ENCODE results near the gene AATF. TPM values are rescaled to one million over a fixed set of nuclear protein-coding genes. Genes with fewer than 3 reads are reported as not detected.
A peak's percentile ranks its signal among the peaks of the same experiment; 100 is the strongest.

Gene AATF
- polyA plus RNA-seq, 2 of the 4 experiments (the other 2 are of a cell fraction), result 51.9 to 120 TPM

- ATAC-seq (peak; percentile 47 to 58; a peak in 4 of 6 replicates), DNase-seq (ENCODE audit: low read depth in 1 of 2, low spot score in 1 of 2) (peak in 1 of 2 experiments; percentile 22), FAIRE-seq (no peak)
- TF ChIP-seq ZNF302 (CRISPR knock-in tag; IDR thresholded peaks at IDR 0.05) (no peak), POLR2AphosphoS2 (conservative IDR thresholded peaks at IDR 0.05; ENCODE audit: low read length) (peak; percentile 71; the same call in 1 of the 2 replicates)
- Histone ChIP-seq H3K4me2 (no peak overlapping the region), H3K4me3 (no peak overlapping the region), H3K27ac (no peak overlapping the region), H3K9me3 (no peaks in the 10 kb centered on the region), H3K4me1 (no peaks in the 10 kb centered on the region)
- 88% methylated on average over 5 of the region's 5 CpGs for WGBS (ENCODE audit: missing lambda C conversion rate)
- POLR2A ChIA-PET, result no interaction called here
- CTCF ChIA-PET, result interaction anchor here (1.5 to 5.0 kb wide), 3 partner anchors 14 to 478 kb away, joined by 4 to 25 read pairs (median 4); no protein-coding TSS in a partner anchor
These were observed 132.5 kb downstream of the AATF start for GRCh38 chr17:37081287-37081686.

DNA sequence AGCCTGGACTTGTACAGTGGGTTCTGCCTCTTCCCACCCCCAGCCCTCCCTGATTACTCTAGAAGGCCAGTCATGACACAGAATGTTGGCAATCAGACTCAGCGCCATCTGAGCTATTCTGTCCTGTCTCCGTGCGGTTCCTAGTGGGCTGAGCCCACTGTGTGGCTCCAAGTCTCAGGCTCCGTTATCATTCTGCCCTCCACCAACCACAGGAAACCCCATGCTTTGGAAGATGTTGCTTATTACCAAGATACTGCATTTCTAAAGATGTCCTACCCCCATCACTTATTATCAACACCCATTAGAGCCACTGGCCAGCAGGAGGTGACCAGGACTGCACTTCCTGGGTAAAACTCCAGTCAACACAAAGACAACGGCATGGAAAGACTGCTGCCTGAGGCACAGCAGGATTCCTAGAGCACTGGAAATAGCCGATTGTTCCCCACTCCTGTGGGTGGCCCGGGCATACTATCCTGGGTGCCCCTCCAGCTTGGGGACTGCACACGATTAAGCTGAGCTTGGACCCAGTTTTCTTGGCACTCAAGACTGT lies 133.6 kb downstream of the AATF start:
- Histone ChIP-seq H3K4me3 (no peak overlapping the region), H3K9me3 (no peaks in the 10 kb centered on the region), H3K4me1 (no peaks in the 10 kb centered on the region), H3K27ac (no peak overlapping the region), H3K4me2 (no peak overlapping the region)
- TF ChIP-seq CHD4 (IDR thresholded peaks at IDR 0.05; ENCODE audit: borderline replicate concordance) (no peak), REST (IDR thresholded peaks at IDR 0.05) (no peak), KDM5A (IDR thresholded peaks at IDR 0.05) (no peak), CEBPB (IDR thresholded peaks at IDR 0.05) (no peak)
- ATAC-seq, result peak; percentile 24 to 26; a peak in 4 of 6 replicates
- ChIA-PET POLR2A (no interaction called here), CTCF (interaction anchor here (1.2 to 5.0 kb wide), 7 partner anchors 13 to 479 kb away, joined by 3 to 25 read pairs (median 4); no protein-coding TSS in a partner anchor)
- WGBS (ENCODE audit: missing lambda C conversion rate), result 93% methylated on average over 8 of the region's 8 CpGs
- DNase-seq (ENCODE audit: low read depth in 1 of 2, low spot score in 1 of 2), result no peak
- no peak for FAIRE-seq

- Histone ChIP-seq H3K4me2 (no peak overlapping the region), H3K9me3 (no peaks in the 10 kb centered on the region), H3K4me3 (no peak overlapping the region), H3K4me1 (no peaks in the 10 kb centered on the region), H3K27ac (no peak overlapping the region)
- DNase-seq (ENCODE audit: low read depth in 1 of 2, low spot score in 1 of 2) (no peak), FAIRE-seq (no peak), ATAC-seq (peak; percentile 7; a peak in 3 of 6 replicates)
- POLR2A ChIA-PET, result no interaction called here
- CTCF ChIA-PET, result interaction anchor here (1.4 to 5.0 kb wide), 4 partner anchors 16 to 454 kb away, joined by 3 to 25 read pairs (median 4); no protein-coding TSS in a partner anchor
- 92% methylated on average over 4 of the region's 4 CpGs for WGBS (ENCODE audit: missing lambda C conversion rate)
- TF ChIP-seq BHLHE40 (IDR thresholded peaks at IDR 0.05; ENCODE audit: low read depth, low read length) (no peak), HOXA7 (CRISPR knock-in tag; IDR thresholded peaks at IDR 0.05) (no peak), FOSB (CRISPR knock-in tag; IDR thresholded peaks at IDR 0.05) (no peak), REST (IDR thresholded peaks at IDR 0.05) (no peak), CBX8 (IDR thresholded peaks at IDR 0.05) (no peak), JUNB (IDR thresholded peaks at IDR 0.05) (no peak)
These were observed 134.2 kb downstream of the AATF start for GRCh38 chr17:37082985-37083384.

DNA sequence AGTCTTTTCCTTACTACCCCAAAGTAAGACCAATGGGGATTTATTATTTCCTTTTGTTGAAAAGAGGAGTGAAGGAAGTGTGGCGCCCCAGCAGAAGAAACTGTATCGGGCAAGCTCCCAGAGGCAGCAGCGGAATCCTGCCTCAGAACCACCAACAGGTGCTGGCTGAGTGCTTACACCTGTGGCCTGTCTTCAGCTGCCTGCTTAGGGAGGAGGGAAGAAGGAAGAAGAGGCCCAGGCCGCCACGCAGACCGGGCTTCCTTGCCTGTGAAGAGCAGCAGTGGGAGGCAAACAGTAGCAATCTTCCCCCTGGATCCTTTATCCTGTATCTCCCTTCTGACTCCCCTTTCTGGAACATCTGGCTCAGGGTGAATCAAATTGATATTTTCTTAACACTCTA lies 134.7 kb downstream of the AATF start:
- Histone ChIP-seq H3K4me1 (no peaks in the 10 kb centered on the region), H3K4me2 (no peak overlapping the region), H3K9me3 (no peaks in the 10 kb centered on the region), H3K27ac (no peak overlapping the region), H3K4me3 (no peak overlapping the region)
- FAIRE-seq, result no peak
- ChIA-PET POLR2A (no interaction called here), CTCF (interaction anchor here (1.4 to 5.0 kb wide), 2 partner anchors 37 to 454 kb away, joined by 3 to 25 read pairs; no protein-coding TSS in a partner anchor)
- no peak for DNase-seq (ENCODE audit: low read depth in 1 of 2, low spot score in 1 of 2)
- 74% methylated on average over 6 of the region's 6 CpGs for WGBS (ENCODE audit: missing lambda C conversion rate)
- ATAC-seq, result no peak
- TF ChIP-seq RFX5 (IDR thresholded peaks at IDR 0.05) (no peak), NFE2L2 (conservative IDR thresholded peaks at IDR 0.05; ENCODE audit: low read length) (no peak), PBX3 (IDR thresholded peaks at IDR 0.05) (no peak), ZNF302 (CRISPR knock-in tag; IDR thresholded peaks at IDR 0.05) (no peak), MYC (IDR thresholded peaks at IDR 0.05; ENCODE audit: borderline replicate concordance, low read length) (no peak), RNF2 (IDR thresholded peaks at IDR 0.05; ENCODE audit: borderline replicate concordance, low read depth) (no peak), FOXS1 (CRISPR knock-in tag; IDR thresholded peaks at IDR 0.05) (no peak), FOSB (CRISPR knock-in tag; IDR thresholded peaks at IDR 0.05) (no peak), ZSCAN20 (CRISPR knock-in tag; IDR thresholded peaks at IDR 0.05) (no peak), KDM5A (IDR thresholded peaks at IDR 0.05) (no peak), ESRRA (IDR thresholded peaks at IDR 0.05; ENCODE audit: borderline replicate concordance, low read length) (no peak), HEYL (CRISPR knock-in tag; IDR thresholded peaks at IDR 0.05) (no peak), HDAC2 (IDR thresholded peaks at IDR 0.05) (no peak), KDM1A (IDR thresholded peaks at IDR 0.05; ENCODE audit: low read depth) (no peak)
